ENCODE measurements around the gene TBC1D22A.

GRCh38 chr22:46931881-46932280 is 169.4 kb downstream of the TBC1D22A start:
- TF ChIP-seq CTCF (IDR thresholded peaks at IDR 0.05) (no peak), POLR2A (IDR thresholded peaks at IDR 0.05) (no peak)
